ENCODE results near the gene BICDL1.
"Not testable (repeated sequence)": the region's sequence is repeated elsewhere in the genome, so short reads cannot be mapped to it uniquely, and the experiment has no call there.

- TF ChIP-seq, protein P1, sequence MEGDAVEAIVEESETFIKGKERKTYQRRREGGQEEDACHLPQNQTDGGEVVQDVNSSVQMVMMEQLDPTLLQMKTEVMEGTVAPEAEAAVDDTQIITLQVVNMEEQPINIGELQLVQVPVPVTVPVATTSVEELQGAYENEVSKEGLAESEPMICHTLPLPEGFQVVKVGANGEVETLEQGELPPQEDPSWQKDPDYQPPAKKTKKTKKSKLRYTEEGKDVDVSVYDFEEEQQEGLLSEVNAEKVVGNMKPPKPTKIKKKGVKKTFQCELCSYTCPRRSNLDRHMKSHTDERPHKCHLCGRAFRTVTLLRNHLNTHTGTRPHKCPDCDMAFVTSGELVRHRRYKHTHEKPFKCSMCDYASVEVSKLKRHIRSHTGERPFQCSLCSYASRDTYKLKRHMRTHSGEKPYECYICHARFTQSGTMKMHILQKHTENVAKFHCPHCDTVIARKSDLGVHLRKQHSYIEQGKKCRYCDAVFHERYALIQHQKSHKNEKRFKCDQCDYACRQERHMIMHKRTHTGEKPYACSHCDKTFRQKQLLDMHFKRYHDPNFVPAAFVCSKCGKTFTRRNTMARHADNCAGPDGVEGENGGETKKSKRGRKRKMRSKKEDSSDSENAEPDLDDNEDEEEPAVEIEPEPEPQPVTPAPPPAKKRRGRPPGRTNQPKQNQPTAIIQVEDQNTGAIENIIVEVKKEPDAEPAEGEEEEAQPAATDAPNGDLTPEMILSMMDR (conservative IDR thresholded peaks at IDR 0.05), result not testable (repeated sequence)
- TF ChIP-seq EZH2 (IDR thresholded peaks at IDR 0.05; ENCODE audit: low read depth), result not testable (repeated sequence)
Observed at GRCh38 chr12:120045367-120045766, 56.3 kb downstream of the BICDL1 start.

Data from PC-9 (cell line).